ENCODE measurements around the gene GRPEL1. TPM values are rescaled to one million over a fixed set of nuclear protein-coding genes. Genes with fewer than 3 reads are reported as not detected.

The GRPEL1 gene
- total RNA-seq, 4 donors from 2014 or later: 7.4 to 55.0 (median 21.4) TPM

- intact Hi-C loops (cut with DNase I; ENCODE audit: low total_unique reads): loop anchor here (2.0 kb wide), 1 partner anchor 23 kb away; the partner anchor contains the start of gene GRPEL1
- no peak for TF ChIP-seq POLR2A (IDR thresholded peaks at IDR 0.05)
- TF ChIP-seq, protein P1, sequence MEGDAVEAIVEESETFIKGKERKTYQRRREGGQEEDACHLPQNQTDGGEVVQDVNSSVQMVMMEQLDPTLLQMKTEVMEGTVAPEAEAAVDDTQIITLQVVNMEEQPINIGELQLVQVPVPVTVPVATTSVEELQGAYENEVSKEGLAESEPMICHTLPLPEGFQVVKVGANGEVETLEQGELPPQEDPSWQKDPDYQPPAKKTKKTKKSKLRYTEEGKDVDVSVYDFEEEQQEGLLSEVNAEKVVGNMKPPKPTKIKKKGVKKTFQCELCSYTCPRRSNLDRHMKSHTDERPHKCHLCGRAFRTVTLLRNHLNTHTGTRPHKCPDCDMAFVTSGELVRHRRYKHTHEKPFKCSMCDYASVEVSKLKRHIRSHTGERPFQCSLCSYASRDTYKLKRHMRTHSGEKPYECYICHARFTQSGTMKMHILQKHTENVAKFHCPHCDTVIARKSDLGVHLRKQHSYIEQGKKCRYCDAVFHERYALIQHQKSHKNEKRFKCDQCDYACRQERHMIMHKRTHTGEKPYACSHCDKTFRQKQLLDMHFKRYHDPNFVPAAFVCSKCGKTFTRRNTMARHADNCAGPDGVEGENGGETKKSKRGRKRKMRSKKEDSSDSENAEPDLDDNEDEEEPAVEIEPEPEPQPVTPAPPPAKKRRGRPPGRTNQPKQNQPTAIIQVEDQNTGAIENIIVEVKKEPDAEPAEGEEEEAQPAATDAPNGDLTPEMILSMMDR (IDR thresholded peaks at IDR 0.05): no peak
- Histone ChIP-seq H3K36me3 (no peaks in the 10 kb centered on the region), H3K27me3 (no peaks in the 10 kb centered on the region), H3K27ac (no peak overlapping the region), H3K4me3 (no peak overlapping the region), H3K4me1 (peaks cover 6 to 20% of the 10 kb centered on the region in 2 donors), H3K9me3 (no peaks in the 10 kb centered on the region)
- DNase-seq: no peak
These were observed 21.6 kb downstream of the GRPEL1 start for GRCh38 chr4:7045961-7046921.

DNA sequence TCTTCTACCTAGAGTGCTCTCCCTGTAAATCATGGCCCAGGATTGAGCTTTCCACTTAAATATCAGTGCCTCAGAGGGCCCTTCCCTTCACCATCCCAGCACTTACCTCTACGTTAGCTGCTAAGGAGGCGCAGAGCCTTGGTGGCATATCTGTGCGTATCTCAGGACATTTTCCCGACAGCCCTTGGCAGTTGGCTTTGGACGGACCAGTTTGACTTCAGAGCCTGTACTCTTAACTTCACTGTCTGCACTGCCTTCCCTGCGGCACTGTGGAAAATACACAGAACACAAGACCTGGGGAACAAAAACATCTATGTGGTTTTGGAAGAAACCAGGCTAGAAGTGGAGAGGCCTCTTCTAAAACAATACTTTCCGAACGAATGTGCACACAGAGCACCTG, 22.3 kb downstream of the GRPEL1 start:
- no peaks in the 10 kb centered on the region for H3K9me3 ChIP-seq
- no peak for TF ChIP-seq POLR2A (IDR thresholded peaks at IDR 0.05)
- TF ChIP-seq, protein P1 (IDR thresholded peaks at IDR 0.05): no peak
- no peaks in the 10 kb centered on the region for H3K36me3 ChIP-seq
- H3K27me3 ChIP-seq: no peaks in the 10 kb centered on the region
- peaks cover 6 to 15% of the 10 kb centered on the region in 2 donors for H3K4me1 ChIP-seq
- no peak for DNase-seq
- intact Hi-C loops (cut with DNase I; ENCODE audit: low total_unique reads): loop anchor here (2.0 kb wide), 1 partner anchor 23 kb away; the partner anchor contains the start of gene GRPEL1
- H3K27ac ChIP-seq: no peak overlapping the region
- H3K4me3 ChIP-seq: no peak overlapping the region

DNA sequence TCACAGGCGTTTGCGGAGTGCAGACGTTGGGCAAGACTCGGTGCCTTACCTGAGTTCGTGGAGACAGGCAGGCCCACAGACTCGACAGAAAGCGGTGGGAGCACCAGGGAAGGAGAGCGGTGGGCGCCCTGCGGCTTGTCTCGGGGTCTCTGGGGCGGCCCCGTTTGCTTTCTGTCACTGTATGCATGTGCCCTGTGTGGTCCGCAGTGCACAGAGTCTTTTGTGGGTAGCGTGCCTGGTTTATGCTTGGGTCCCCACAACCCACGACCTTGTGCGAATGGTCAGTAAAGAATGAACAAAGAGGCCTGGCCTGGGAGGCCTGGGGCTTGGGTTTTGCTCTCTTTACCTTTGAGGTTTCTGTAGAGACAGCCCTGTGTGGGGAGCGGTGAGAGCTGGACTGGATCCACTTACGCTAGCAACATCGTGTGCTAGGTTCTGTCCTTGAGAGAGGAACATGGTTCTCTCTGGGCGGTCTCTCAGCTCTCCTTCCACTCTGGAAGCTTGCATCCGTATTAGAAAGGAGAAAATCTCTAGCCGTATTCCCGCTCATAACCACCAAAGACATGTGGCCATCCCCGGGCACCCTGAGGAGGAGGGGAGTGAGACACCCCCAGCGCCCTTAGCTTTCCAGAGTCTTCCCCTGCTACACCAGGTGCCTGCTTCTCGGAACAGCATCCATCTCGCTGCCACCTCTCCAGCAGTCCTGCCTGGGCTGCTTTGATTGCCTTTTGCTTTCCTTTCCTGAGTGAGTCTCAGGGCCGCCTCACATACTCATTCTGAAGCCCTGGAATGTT, 23.5 kb downstream of the GRPEL1 start:
- no peak for TF ChIP-seq POLR2A (IDR thresholded peaks at IDR 0.05)
- TF ChIP-seq, protein P1 (IDR thresholded peaks at IDR 0.05): no peak
- intact Hi-C loops (cut with DNase I; ENCODE audit: low total_unique reads): loop anchor here (2.0 kb wide), 1 partner anchor 24 kb away; the partner anchor contains the start of gene GRPEL1
- H3K4me3 ChIP-seq: peak overlapping the region; percentile 74 to 94
- peak overlapping the region; percentile 72 to 81 for H3K27ac ChIP-seq
- no peaks in the 10 kb centered on the region for H3K27me3 ChIP-seq
- no peaks in the 10 kb centered on the region for H3K36me3 ChIP-seq
- H3K4me1 ChIP-seq: peaks cover 6 to 8% of the 10 kb centered on the region in 2 donors
- H3K9me3 ChIP-seq: no peaks in the 10 kb centered on the region
- DNase-seq: no peak

GRCh38 chr4:7043284-7044136, 24.4 kb downstream of the GRPEL1 start, which contains the start of gene TADA2B:
Gene TADA2B (plus strand): TSS chr4:7043372. CDS start chr4:7043580, 208 bp downstream.
- intact Hi-C loops (cut with DNase I; ENCODE audit: low total_unique reads): loop anchor here (2.0 kb wide), 1 partner anchor 25 kb away; the partner anchor contains the start of gene GRPEL1
- DNase-seq: peak in 1 of 2 donors; percentile 50

More at GRCh38 chr4:7043284-7044136, 24.4 kb downstream of the GRPEL1 start, which contains the start of gene TADA2B:
- no peaks in the 10 kb centered on the region for H3K9me3 ChIP-seq
- peak in 1 of 2 donors; percentile 16 for TF ChIP-seq POLR2A (IDR thresholded peaks at IDR 0.05)
- TF ChIP-seq, protein P1 (IDR thresholded peaks at IDR 0.05): no peak
- peaks cover 6 to 8% of the 10 kb centered on the region in 2 donors for H3K4me1 ChIP-seq
- no peaks in the 10 kb centered on the region for H3K27me3 ChIP-seq
- H3K27ac ChIP-seq: peak within 1 kb of the TSS; percentile 72 to 81
- no peaks in the 10 kb centered on the region for H3K36me3 ChIP-seq
- peak within 1 kb of the TSS; percentile 74 to 94 for H3K4me3 ChIP-seq
